HepG2 (cell line): ENCODE data around the gene IRX2. TPM values are rescaled to one million over a fixed set of nuclear protein-coding genes. Genes with fewer than 3 reads are reported as not detected.

Experiments
- ATAC-seq: fragments of 200-7000 bp; cut with Tn5 transposase; 3 replicates; pipeline ENCODE4 v1.9.1; 2020; ENCODE audit warnings: mild to moderate bottlenecking, moderate library complexity
- BruUV-seq: library from RNA; stranded (reverse); fragments of 400-500 nt; replicated peaks from 2 replicates; lab custom pipeline; 2021; lab: Mats Ljungman, UMichigan
- CTCF ChIA-PET: fragments of 300-600 bp; formaldehyde crosslinking; extraction: SDS; loops from one replicate; lab custom pipeline; 2021; ENCODE audit warnings: low total read pairs, inconsistent platforms, low intra/inter-chr PET ratio; lab: Yijun Ruan, JAX
- POLR2A ChIA-PET: fragments of 350-600 bp; sonication (Branson Sonifier 250); formaldehyde crosslinking; loops from one replicate; lab custom pipeline; 2020; ENCODE audit warnings: antibody characterized with exemption, inconsistent platforms; lab: Yijun Ruan, JAX
- DNase-seq: peaks from one replicate; pipeline ENCODE4 v3.0.0-alpha.2; 2015; ENCODE audit warnings: low spot score
- FAIRE-seq: peaks from 3 replicates; lab custom pipeline; 2011; peaks lifted over from hg19 to GRCh38; lab: Jason Lieb, UNC
- H2AFZ ChIP-seq: one replicate; pipeline ENCODE4 v1.6.1; 2011; ENCODE audit warnings: low read length, inconsistent platforms
- H3K27ac ChIP-seq: fragments of 300-600 bp; 3 replicates; pipeline ENCODE4 v1.8.0; 2011; ENCODE audit warnings: mixed run types, mild to moderate bottlenecking, mixed read lengths, low read length, inconsistent platforms; ENCODE audit not compliant: insufficient read depth; ENCODE audit errors: extremely low read length
- H3K27me3 ChIP-seq, 2 experiments: fragments of 200-600 bp in 1 of 2; 2 replicates in 1 of 2; 3 replicates in 1 of 2; pipeline versions ENCODE4 v1.6.0 to v1.8.0; 2011; ENCODE audit warnings: low read length in 2 of 2, mild to moderate bottlenecking in 2 of 2, moderate library complexity in 2 of 2, inconsistent platforms in 1 of 2; ENCODE audit not compliant: insufficient read depth in 2 of 2, control insufficient read depth in 1 of 2
- H3K36me3 ChIP-seq, 2 experiments: fragments of 200-600 bp in 1 of 2; replicated peaks in 1 of 2; 2 replicates in 1 of 2; 3 replicates in 1 of 2; pipeline versions ENCODE4 v1.5.1 to v1.8.0; 2011; ENCODE audit warnings: low read length in 2 of 2, inconsistent platforms in 1 of 2; ENCODE audit not compliant: insufficient read depth in 2 of 2, control insufficient read depth in 1 of 2
- H3K4me1 ChIP-seq: 2 replicates; pipeline ENCODE4 v1.5.1; 2012; ENCODE audit warnings: low read length, inconsistent platforms; ENCODE audit not compliant: insufficient read depth
- H3K4me2 ChIP-seq: 2 replicates; pipeline ENCODE4 v1.6.0; 2011; ENCODE audit warnings: low read depth, low read length, inconsistent platforms
- H3K4me3 ChIP-seq, 3 experiments: fragments of 200-600 bp in 1 of 3; sonication (generic), shearing (Covaris generic) in 1 of 3; replicated peaks in 1 of 3; 2 replicates each; pipeline ENCODE4 v1.5.1; 2011 to 2016; ENCODE audit warnings: low read length in 3 of 3, inconsistent platforms in 2 of 3, low read depth in 2 of 3, mild to moderate bottlenecking in 2 of 3, control low read depth in 1 of 3, mixed read lengths in 1 of 3; ENCODE audit not compliant: insufficient read depth in 1 of 3
- H3K79me2 ChIP-seq: one replicate; pipeline ENCODE4 v1.6.1; 2011; ENCODE audit warnings: low read length, inconsistent platforms; ENCODE audit not compliant: insufficient read depth
- H3K9ac ChIP-seq: 2 replicates; pipeline ENCODE4 v1.6.0; 2011; ENCODE audit warnings: mild to moderate bottlenecking, low read depth, low read length, inconsistent platforms; ENCODE audit not compliant: insufficient read depth
- H3K9me3 ChIP-seq: 2 replicates; pipeline ENCODE4 v1.5.1; 2012; ENCODE audit warnings: mild to moderate bottlenecking, low read length
- H4K20me1 ChIP-seq: 2 replicates; pipeline ENCODE4 v1.6.0; 2011; ENCODE audit warnings: inconsistent platforms, mild to moderate bottlenecking, low read length, moderate library complexity; ENCODE audit not compliant: insufficient read depth
- RNF2 ChIP-seq: fragments of 450-650 bp; conservative IDR thresholded peaks from 2 replicates; pipeline ENCODE4 v1.6.1; 2016; ENCODE audit warnings: low read depth
- TCF7L2 ChIP-seq: IDR thresholded peaks from 2 replicates; pipeline ENCODE4 v1.6.1; 2011; ENCODE audit warnings: mild to moderate bottlenecking, low read depth, low read length, moderate library complexity
- TFE3 ChIP-seq: IDR thresholded peaks from 2 replicates; pipeline ENCODE4 v1.6.1; 2016
- ZBTB37 ChIP-seq: sonication (generic); formaldehyde crosslinking; IDR thresholded peaks from 2 replicates; pipeline ENCODE4 v1.4.0; 2020; ENCODE audit warnings: mild to moderate bottlenecking, missing genetic modification reagents
- ZNF12 ChIP-seq: sonication (generic); formaldehyde crosslinking; IDR thresholded peaks from 2 replicates; pipeline ENCODE4 v1.5.0; 2020; ENCODE audit warnings: missing genetic modification reagents
- ZNF441 ChIP-seq: sonication (generic); formaldehyde crosslinking; IDR thresholded peaks from 2 replicates; pipeline ENCODE4 v1.7.0; 2021; ENCODE audit warnings: missing genetic modification reagents, borderline replicate concordance
- ZNF749 ChIP-seq: sonication (generic); formaldehyde crosslinking; IDR thresholded peaks from 2 replicates; pipeline ENCODE4 v1.8.0; 2022; ENCODE audit warnings: mild to moderate bottlenecking, missing genetic modification reagents, moderate library complexity, borderline replicate concordance
- WGBS: methylation state at CpG from one replicate; pipeline ENCODE4 v1.1.6; 2017; ENCODE audit warnings: low lambda C conversion rate; 5-methylcytosine and 5-hydroxymethylcytosine counted together
- in situ Hi-C: cut with HindIII; loops from 2 replicates; pipeline ENCODE4 v1.10.0; 2017; ENCODE audit warnings: low pct_unique_long_range_greater_than_20kb; ENCODE audit not compliant: extremely low pct_ligation_motif_present
- intact Hi-C: fragments of 100-400 bp; cut with micrococcal nuclease; formaldehyde crosslinking; loops from one replicate; pipeline ENCODE4 v1.10.0; 2022; ENCODE audit not compliant: unreplicated experiment
- polyA plus RNA-seq, 8 experiments: library from polyadenylated mRNA; depleted of rRNA in 3 of 8; stranded (reverse) in 7 of 8; unstranded in 1 of 8; fragments of >200 nt; fragmentation: Illumina TruSeq in 4 of 8; extraction: Trizol in 4 of 8; gene quantifications; 2 replicates each; pipeline versions ENCODE4 v1.2.1 to v1.2.3, GENCODE V29; 2011 to 2016; ENCODE audit warnings: low read depth in 4 of 8, missing spikeins in 1 of 8, mixed read lengths in 1 of 8; ENCODE audit not compliant: insufficient read depth in 1 of 8
- total RNA-seq, 5 experiments: library from RNA; depleted of rRNA; stranded (reverse); fragments of >200 nt; fragmentation: Illumina TruSeq; extraction: Trizol; gene quantifications; 2 replicates each; pipeline ENCODE4 v1.2.3, GENCODE V29; 2016; ENCODE audit warnings: low read depth in 1 of 5
- TF ChIP-seq, protein P1 (sequence below): sonication (generic); formaldehyde crosslinking; IDR thresholded peaks from 2 replicates; pipeline ENCODE4 v1.4.0; 2020; ENCODE audit warnings: mild to moderate bottlenecking, missing genetic modification reagents

The IRX2 gene
- total and polyA plus RNA-seq, 2 of the 13 experiments (the other 11 are each of a cell fraction or from before 2014, with no cell fraction given), result not detected

DNA sequence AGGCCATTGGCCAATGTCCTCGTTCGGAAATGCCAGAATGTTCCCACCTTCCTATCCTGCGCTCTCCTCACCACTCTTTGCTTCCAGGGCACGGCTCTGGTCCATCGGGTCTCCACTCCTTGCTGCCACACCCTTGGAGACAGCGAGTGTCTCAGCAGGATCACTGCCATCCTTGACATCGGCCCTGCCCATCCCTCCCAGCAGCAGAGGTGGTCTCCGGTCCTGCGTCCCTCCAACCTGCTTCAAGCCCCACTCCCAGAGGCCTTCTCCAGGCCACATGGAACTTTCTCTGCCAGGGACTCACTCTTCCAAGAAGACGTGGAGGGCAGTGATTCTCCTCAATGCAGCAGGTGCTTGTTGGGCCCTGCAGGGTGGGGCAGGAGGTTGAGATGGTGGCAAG, 42.7 kb downstream of the IRX2 start:
- POLR2A ChIA-PET, result no interaction called here
- in situ Hi-C loops (no loop called here), intact Hi-C loops (no loop called here)
- BruUV-seq, result no TSS peak
- FAIRE-seq (no peak), ATAC-seq (no peak), DNase-seq (no peak)
- H3K9me3 ChIP-seq, result no peaks in the 10 kb centered on the region
- H3K9ac ChIP-seq, result no peak overlapping the region
- no peaks in the 10 kb centered on the region for H4K20me1 ChIP-seq
- 11% methylated on average over 9 of the region's 10 CpGs for WGBS
- H3K27me3 ChIP-seq, result peaks cover 0 to 49% of the 10 kb centered on the region in 2 experiments; a peak in 3 of 5 replicates
- no peak overlapping the region for H3K4me2 ChIP-seq
- H3K79me2 ChIP-seq, result no peaks in the 10 kb centered on the region
- TF ChIP-seq RNF2 (no peak), ZNF441 (CRISPR knock-in tag) (no peak), TCF7L2 (no peak), ZNF12 (CRISPR knock-in tag) (no peak), ZBTB37 (CRISPR knock-in tag) (no peak), ZNF749 (CRISPR knock-in tag) (no peak), TFE3 (CRISPR knock-in tag) (no peak)
- TF ChIP-seq, protein P1, sequence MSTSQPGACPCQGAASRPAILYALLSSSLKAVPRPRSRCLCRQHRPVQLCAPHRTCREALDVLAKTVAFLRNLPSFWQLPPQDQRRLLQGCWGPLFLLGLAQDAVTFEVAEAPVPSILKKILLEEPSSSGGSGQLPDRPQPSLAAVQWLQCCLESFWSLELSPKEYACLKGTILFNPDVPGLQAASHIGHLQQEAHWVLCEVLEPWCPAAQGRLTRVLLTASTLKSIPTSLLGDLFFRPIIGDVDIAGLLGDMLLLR, result no peak
- TF ChIP-seq, all 625 proteins: peak for 0
- no peaks in the 10 kb centered on the region for H3K36me3 ChIP-seq
- H3K4me1 ChIP-seq, result no peaks in the 10 kb centered on the region
- CTCF ChIA-PET, result no interaction called here
- no peak overlapping the region for H3K27ac ChIP-seq
- no peak overlapping the region for H3K4me3 ChIP-seq
- H2AFZ ChIP-seq, result no peak overlapping the region
